Left hindlimb (tissue), 1 donor: ENCODE measurements around the gene MARVELD3.
"Not testable (repeated sequence)": the region's sequence is repeated elsewhere in the genome, so short reads cannot be mapped to it uniquely, and the experiment has no call there.

Experiments
- DNase-seq: peaks from one replicate; pipeline ENCODE4 v3.0.0-alpha.2; 2018

Gene MARVELD3, protein sequence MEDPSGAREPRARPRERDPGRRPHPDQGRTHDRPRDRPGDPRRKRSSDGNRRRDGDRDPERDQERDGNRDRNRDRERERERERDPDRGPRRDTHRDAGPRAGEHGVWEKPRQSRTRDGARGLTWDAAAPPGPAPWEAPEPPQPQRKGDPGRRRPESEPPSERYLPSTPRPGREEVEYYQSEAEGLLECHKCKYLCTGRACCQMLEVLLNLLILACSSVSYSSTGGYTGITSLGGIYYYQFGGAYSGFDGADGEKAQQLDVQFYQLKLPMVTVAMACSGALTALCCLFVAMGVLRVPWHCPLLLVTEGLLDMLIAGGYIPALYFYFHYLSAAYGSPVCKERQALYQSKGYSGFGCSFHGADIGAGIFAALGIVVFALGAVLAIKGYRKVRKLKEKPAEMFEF

DNA sequence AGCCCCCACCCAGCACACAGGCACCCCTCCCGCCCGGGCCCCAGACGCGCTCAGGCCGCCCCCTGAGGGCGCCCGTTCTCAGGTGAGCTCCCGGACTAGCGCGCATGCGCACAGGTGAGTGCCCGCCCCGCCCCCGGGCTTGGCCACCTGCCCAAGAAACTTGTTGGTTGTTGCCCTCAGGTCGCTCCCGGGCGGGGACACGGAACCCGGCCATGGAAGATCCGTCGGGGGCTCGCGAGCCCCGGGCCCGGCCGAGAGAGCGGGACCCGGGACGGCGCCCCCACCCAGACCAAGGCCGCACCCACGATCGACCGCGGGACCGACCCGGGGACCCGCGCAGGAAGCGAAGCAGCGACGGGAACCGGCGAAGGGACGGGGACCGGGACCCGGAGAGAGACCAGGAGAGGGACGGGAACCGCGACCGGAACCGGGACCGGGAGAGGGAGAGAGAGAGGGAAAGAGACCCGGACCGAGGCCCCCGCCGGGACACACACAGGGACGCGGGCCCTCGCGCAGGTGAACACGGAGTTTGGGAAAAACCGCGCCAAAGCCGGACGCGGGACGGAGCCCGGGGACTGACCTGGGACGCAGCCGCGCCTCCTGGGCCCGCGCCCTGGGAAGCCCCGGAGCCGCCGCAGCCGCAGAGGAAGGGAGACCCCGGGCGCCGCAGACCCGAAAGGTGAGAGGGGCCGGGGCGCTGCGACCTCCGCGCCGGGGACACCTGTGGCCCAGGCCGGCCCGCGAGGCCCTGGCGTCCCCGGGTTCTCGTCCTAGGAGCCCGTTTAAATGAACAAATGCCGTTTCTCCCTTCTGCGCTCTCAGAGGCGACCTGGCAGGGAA lies at the start of gene MARVELD3:
MARVELD3 (plus strand) TSS at position 167 of the 840 bp plus-strand sequence; CDS start at position 213, 46 bp downstream.
- no peak for DNase-seq

DNA sequence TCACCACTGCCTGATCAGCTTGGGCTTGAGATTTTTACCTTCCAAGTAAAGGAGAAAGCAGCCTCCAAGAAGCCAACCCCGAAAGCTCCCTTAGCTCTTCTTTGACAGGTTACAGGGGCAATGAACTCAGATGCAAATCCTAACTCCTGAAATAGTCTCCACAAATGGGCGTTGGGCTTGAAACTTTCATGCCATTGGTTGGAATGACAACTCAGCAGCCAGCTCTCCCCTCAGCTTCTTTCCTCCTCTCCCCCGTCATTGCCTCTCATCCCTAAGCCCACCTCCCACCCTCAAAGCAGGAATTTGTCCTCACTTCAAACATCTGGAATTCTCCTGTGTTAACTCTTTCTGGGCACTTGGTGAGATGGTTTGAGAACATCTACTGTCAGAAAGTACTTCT lies 49.0 kb upstream of the MARVELD3 start, which contains the start of gene TAT:
TAT (minus strand) TSS at position 122 of the 400 bp plus-strand sequence. CDS start 677 bp downstream, outside the sequence.
- no peak for DNase-seq

DNA sequence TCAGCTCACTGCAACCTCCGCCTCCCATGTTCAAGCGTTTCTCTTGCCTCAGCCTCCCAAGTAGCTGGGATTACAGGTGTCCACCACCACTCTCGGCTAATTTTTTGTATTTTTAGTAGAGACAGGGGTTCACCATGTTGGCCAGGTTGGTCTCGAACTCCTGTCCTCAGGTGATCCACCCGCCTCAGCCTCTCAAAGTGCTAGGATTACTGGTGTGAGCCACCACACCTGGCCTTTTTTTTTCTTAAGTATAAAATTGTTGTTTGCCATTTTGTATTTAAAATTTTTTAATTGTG lies 43.5 kb upstream of the MARVELD3 start:
- not testable (repeated sequence) for DNase-seq

DNA sequence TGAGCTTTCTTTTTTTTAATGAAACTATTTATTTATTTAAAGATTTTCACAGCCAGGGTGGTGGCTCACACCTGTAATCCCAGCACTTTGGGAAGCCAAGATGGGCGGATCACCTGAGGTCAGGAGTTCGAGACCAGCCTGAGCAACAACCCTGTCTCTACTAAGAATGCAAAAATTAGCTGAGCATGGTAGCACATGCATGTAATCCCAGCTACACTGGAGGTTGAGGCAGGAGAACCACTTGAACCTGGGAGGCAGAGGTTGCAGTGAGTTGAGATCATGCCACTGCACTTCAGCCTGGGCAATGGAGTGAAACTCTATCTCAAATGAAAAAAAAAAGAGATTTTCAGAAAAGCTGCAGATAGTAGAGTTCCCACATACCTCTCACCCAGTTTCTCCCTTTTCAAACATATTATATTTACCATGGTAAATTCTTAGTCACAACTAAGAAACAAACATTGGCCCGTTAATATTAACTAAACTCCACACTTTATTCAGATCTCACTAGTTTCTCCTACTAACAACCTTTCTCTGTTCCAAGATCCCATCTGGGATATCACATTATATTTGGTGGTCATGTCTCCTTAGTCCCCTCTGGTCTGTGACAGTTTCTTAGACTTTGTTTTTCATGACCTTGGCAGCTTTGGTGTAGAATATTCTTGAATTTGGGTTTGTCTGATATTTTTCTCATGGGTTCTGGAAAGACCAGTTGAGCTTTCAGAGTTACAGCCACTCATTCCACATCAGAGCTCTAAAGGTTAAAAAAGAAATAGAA lies 41.3 kb upstream of the MARVELD3 start:
- DNase-seq = no peak

- DNase-seq = no peak
These were observed 40.7 kb upstream of the MARVELD3 start for GRCh38 chr16:71585318-71585703.

GRCh38 chr16:71589334-71589733 lies 36.6 kb upstream of the MARVELD3 start:
- DNase-seq = not testable (repeated sequence)

DNA sequence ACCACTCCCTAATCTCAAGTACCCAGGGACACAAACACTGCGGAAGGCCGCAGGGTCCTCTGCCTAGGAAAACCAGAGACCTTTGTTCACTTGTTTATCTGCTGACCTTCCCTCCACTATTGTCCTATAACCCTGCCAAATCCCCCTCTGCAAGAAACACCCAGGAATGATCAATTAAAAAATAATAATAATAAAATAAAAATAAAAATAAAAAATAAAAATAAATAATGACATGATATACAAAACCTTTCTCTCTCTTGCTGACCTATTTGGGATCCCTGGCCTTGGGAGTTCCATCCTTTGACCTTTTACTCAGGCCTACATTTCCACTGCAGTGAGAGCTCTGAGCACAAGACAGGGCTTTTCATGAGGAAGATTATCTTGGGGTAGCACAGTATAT lies 35.9 kb upstream of the MARVELD3 start:
- not testable (repeated sequence) for DNase-seq

DNA sequence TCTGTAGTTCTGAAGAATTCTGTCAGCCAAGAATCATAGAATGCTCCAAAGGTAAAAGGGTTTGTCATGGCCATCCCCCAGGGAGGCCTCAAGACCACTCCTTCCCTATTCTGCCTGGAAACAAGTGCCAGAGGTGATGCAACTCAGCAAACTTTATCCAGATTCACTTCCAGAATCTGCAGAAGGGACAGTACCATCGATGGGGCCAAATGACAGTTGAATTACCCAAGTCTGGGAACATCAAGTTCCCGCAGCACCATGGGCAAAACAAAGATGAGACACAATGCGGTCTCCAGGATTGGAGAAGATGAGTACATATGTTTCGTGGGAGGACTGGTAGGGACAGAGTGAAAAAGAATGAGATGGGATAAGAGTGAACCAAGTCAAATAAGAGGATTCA lies 35.4 kb upstream of the MARVELD3 start:
- no peak for DNase-seq

DNA sequence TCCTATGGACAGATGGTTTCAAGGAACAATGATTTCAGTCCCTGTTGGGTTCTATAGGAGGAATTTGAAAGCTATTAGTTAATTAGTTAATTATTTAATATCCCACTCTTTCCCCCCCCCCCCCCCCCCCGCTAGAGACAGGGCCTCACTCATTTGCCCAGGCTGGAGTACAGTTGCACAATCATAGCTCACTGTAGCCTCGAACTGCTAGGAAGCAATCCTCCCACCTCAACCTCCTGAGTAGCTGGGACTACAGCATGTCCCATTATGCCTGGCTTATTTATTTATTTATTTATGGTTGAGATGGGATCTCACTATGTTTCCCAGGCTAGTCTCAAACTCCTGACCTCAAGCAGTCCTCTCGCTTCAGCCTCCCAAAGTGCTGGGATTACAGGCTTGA lies 34.1 kb upstream of the MARVELD3 start:
- DNase-seq = no peak

GRCh38 chr16:71593048-71593999 lies 32.7 kb upstream of the MARVELD3 start:
- DNase-seq = no peak

GRCh38 chr16:71594000-71594646 lies 31.9 kb upstream of the MARVELD3 start:
- no peak for DNase-seq

- not testable (repeated sequence) for DNase-seq
These were observed 30.6 kb upstream of the MARVELD3 start for GRCh38 chr16:71595340-71595826.

DNA sequence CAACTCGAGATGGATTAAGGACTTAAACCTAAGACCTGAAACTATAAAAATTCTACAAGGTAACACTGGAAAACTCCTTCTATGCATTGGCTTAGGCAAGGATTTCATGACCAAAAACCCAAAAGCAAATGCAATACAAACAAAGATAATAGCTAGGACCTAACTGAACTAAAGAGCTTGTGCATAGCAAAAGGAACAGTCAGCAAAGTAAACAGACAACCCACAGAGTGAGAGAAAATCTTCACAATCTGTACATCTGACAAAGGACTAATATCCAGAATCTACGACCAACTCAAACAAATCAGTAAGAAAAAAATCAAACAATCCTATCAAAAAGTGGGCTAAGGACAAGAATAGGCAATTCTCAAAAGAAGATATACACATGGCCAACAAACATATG lies 27.6 kb upstream of the MARVELD3 start:
- DNase-seq = not testable (repeated sequence)

DNA sequence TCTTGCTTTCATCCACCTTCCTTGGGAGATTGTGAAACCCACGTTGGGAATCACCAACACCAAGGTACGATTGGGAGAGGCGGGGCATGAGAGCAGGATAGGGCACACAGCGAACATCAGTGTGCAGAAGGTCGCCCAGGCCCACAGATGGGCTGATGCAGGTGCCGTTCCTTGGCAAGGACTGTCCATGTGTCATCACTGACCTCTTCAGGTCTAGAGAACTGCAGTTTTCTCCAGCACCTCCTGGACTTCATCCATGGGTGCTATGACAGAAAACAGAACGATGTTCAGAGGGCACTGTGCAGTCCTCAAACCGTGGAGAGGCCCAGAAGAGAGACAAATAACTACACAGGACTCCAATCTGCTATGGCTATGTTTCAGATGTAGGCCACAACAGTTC lies 25.2 kb upstream of the MARVELD3 start:
- no peak for DNase-seq

GRCh38 chr16:71609066-71609465 lies 16.9 kb upstream of the MARVELD3 start:
- DNase-seq = no peak

- DNase-seq = no peak
These were observed 15.5 kb upstream of the MARVELD3 start for GRCh38 chr16:71610447-71610846.

GRCh38 chr16:71610936-71611871 lies 14.8 kb upstream of the MARVELD3 start:
- peak; percentile 55 for DNase-seq

- not testable (repeated sequence) for DNase-seq
These were observed 11.0 kb upstream of the MARVELD3 start for GRCh38 chr16:71614956-71615355.

- DNase-seq = no peak
These were observed 7.6 kb upstream of the MARVELD3 start for GRCh38 chr16:71618429-71618828.

- DNase-seq = no peak
These were observed 3.9 kb upstream of the MARVELD3 start for GRCh38 chr16:71622088-71622487.
